Lower leg skin (tissue), 3 donors: ENCODE measurements around the gene MSS51.

ENCODE experiments used
- POLR2A ChIP-seq, 2 donors: fragments of 450-650 bp; IDR thresholded peaks; one replicate each; pipeline ENCODE4 v1.6.1; 2016 to 2017; ENCODE audit warnings: antibody characterized with exemption in 2 of 2, mild to moderate bottlenecking in 1 of 2, moderate library complexity in 1 of 2
- TF ChIP-seq, protein P1 (sequence below), 3 donors: fragments of 450-650 bp; IDR thresholded peaks; one replicate each; pipeline ENCODE4 v1.5.1; 2016; ENCODE audit warnings: antibody characterized with exemption in 3 of 3, mild to moderate bottlenecking in 3 of 3, moderate library complexity in 2 of 3

DNA sequence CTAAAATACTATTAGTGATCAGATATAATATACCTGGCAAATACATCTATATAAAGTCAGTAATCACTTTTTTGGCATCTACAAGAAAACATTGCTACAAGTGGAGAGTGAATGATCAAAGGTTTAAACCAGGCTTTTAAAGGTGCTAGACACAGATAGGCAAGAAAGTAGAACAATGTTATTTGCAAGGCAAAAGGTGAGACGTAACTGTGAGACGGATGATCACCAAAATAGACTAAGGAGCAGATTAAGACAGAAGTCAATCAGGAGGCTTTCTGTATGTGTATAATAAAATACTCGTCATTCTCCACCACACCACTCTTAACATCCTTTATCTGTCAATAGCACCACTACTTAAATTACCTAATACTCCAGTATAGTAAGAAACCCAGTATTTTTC is 27.8 kb downstream of the MSS51 start:
- TF ChIP-seq, protein P1, sequence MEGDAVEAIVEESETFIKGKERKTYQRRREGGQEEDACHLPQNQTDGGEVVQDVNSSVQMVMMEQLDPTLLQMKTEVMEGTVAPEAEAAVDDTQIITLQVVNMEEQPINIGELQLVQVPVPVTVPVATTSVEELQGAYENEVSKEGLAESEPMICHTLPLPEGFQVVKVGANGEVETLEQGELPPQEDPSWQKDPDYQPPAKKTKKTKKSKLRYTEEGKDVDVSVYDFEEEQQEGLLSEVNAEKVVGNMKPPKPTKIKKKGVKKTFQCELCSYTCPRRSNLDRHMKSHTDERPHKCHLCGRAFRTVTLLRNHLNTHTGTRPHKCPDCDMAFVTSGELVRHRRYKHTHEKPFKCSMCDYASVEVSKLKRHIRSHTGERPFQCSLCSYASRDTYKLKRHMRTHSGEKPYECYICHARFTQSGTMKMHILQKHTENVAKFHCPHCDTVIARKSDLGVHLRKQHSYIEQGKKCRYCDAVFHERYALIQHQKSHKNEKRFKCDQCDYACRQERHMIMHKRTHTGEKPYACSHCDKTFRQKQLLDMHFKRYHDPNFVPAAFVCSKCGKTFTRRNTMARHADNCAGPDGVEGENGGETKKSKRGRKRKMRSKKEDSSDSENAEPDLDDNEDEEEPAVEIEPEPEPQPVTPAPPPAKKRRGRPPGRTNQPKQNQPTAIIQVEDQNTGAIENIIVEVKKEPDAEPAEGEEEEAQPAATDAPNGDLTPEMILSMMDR (IDR thresholded peaks at IDR 0.05): no peak
- no peak for TF ChIP-seq POLR2A (IDR thresholded peaks at IDR 0.05)
